Mammary epithelial cell (primary cell): ENCODE measurements around the gene AP4S1.

Source experiments
- CTCF ChIP-seq, 2 donors: IDR thresholded peaks in 1 of 2; conservative IDR thresholded peaks in 1 of 2; 2 replicates each; pipeline ENCODE4 v1.5.1; 2011 to 2012; ENCODE audit warnings: inconsistent platforms in 2 of 2, low read length in 2 of 2, mild to moderate bottlenecking in 2 of 2, control low read depth in 1 of 2, low read depth in 1 of 2; ENCODE audit not compliant: insufficient read depth in 1 of 2; ENCODE audit errors: extremely low read depth in 1 of 2
- EZH2 ChIP-seq: IDR thresholded peaks from 2 replicates; pipeline ENCODE4 v1.6.1; 2012; ENCODE audit warnings: low read length, inconsistent platforms, borderline replicate concordance

DNA sequence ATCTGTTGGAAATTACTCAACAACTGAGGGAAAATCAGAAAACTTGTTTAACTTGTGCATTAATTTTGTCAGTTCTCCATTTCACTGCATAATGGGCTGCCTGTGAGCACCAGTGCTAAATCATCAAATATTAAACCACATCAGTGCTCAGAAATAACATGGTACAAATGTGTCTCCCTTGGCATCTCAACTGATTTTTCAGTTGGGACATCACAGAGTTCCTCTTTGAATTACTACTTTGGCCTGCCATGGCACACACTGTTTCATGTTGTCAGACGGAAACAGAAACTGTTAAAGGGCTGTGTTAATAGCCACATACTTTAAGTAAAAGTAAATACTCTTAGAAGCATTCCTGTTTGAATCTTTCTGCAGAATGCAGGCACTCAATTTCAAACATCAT is 42.8 kb downstream of the AP4S1 start:
- TF ChIP-seq CTCF (conservative IDR thresholded peaks at IDR 0.05 in 1 of 2, IDR thresholded peaks at IDR 0.05 in 1 of 2; ENCODE audit: extremely low read depth in 1 of 2, insufficient read depth in 1 of 2, low read depth in 1 of 2, low read length in 2 of 2) (no peak), EZH2 (no peak)
